HS-5 (cell line): ENCODE measurements around the gene TRPM1.

Source experiments
- DNase-seq: peaks from one replicate; pipeline ENCODE4 v3.0.0-alpha.2; 2012; ENCODE audit warnings: low read depth

Gene TRPM1

GRCh38 chr15:31016446-31016915 lies 85.0 kb downstream of the TRPM1 start:
- DNase-seq, result no peak

DNA sequence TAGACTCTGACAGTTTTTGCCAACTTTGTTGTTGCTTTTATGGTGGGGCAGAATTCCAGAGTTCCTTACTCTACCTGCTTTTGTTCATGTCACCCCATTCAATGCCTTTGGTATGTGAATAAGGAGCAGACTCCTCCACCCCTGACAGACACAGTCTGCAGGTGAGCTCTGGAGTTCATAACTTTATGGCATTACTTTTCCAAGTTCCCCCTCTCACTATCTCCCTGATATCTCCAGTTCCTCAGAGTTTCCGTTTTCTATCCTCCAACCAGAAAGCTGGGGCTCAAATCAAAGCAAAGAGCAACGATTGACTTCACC lies 87.0 kb downstream of the TRPM1 start:
- DNase-seq, result no peak

DNA sequence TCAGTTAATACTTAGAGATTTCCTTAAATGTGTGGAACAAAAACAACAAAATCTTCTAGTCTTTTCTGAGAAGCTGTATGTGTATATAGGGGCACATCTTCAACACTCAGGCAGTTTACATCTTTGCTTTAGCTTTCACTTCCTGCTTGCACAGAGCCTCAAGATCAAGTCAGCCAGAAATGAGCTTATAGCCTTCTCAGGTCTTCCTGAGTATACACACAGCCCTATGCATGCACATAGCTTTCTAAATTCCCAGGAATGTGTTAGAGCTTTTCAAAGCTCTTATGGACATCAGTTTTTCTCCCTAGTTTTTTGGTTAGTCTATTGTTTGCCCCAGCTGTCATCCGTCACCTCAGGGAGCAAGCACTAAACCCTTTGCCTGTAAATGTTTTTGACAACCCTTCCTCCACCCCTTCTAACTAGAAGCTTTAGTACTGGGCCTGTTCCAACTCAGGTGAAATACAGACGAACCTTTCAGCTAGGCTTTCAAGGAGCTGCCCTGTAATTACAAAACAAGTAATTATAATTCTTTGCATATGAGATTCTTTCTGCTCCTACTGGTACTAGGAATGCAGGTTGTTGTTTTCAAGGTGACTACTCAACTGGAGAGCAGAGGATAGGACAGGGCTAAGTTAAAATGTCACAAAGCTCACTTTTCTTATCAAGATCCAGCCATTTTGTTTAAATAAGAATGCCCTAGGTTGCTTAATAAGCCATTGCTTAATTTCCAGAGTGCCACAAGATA lies 87.5 kb downstream of the TRPM1 start:
- no peak for DNase-seq

- no peak for DNase-seq
Measured at GRCh38 chr15:31012455-31012854, 89.1 kb downstream of the TRPM1 start.

GRCh38 chr15:31010036-31010435 lies 91.5 kb downstream of the TRPM1 start:
- DNase-seq, result no peak

GRCh38 chr15:31005660-31006059 lies 95.9 kb downstream of the TRPM1 start:
- DNase-seq, result no peak

DNA sequence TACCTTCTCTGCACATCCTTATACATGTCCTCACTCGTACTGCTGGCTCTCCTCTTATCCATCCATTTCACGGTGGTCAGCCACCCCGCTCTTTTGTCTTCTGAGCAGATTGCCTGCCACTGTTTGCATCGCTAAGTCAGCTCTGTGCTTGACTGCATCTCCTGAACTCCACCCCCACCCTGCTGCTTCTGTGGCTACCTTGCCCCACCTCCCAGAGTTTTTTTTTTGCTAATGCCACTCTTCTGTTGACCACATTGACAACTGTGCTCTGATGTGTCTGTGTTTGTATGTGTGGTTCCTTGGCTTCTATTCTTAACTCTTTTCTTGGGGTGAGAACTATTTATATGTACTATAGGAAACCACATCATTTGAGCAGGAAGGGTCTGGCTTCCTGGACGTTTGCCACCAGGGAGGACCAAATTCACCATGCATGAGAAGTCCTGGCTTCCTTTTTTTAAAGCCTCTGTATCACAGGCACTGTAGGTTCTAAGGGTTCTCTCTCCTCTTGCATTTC lies 97.2 kb downstream of the TRPM1 start:
- DNase-seq, result no peak

DNA sequence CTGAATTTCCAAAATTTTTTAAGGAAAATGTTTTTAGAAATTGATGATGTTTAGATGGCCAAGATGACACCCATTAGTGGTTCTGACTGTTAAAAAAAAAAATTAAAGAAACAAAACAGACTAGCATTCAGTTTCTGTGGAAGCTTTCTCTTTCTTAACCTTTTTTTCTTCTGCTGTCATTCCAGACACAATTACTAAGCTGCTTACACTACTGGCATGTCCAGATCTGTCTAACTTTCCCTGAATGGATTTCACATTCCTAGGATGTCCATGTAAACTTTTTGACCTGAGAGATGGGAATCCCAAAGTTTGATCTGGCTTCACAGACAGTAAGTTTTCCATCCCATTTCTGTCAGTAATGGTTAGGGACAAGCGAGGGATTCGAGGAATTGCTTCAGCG lies 99.8 kb downstream of the TRPM1 start:
- DNase-seq, result no peak

DNA sequence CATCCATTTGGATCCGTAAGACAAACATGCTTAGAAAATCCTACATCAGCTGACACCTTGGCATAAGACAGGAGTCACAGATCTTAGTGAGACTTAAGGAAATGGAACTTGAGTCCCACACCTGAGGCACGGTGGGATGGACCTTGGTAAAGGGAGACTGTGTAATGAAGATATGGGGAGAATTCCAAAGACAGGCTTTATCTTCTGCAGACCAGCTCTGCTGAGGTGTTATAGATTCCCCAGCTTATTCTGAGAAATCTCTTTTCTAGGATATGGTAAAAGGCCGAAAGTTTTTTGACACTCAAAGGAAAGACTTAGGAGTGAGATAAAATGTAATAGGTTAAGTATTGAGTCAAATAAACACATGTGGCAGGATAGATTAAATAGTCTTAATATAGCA lies 101.8 kb downstream of the TRPM1 start:
- no peak for DNase-seq

DNA sequence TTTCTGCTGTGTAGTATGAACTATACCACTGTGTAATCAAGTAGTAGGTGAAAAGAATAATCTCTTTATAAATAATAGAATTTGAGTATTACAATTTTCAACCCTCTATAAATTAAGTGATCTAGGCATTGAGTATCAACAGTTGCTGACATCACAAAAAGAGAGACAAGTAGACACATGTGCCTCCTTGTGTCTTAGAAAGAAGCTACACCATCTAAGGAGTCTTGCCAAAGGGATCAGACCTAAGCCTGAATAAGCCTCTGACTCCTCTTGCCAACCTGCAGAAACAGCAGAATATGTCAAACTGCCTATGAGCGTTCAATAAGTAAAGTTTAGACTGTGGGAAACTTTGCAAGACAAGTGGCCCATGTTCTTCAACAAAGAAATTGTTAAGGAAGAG lies 104.3 kb downstream of the TRPM1 start:
- no peak for DNase-seq

GRCh38 chr15:30992249-30992864 lies 109.2 kb downstream of the TRPM1 start:
- no peak for DNase-seq

DNA sequence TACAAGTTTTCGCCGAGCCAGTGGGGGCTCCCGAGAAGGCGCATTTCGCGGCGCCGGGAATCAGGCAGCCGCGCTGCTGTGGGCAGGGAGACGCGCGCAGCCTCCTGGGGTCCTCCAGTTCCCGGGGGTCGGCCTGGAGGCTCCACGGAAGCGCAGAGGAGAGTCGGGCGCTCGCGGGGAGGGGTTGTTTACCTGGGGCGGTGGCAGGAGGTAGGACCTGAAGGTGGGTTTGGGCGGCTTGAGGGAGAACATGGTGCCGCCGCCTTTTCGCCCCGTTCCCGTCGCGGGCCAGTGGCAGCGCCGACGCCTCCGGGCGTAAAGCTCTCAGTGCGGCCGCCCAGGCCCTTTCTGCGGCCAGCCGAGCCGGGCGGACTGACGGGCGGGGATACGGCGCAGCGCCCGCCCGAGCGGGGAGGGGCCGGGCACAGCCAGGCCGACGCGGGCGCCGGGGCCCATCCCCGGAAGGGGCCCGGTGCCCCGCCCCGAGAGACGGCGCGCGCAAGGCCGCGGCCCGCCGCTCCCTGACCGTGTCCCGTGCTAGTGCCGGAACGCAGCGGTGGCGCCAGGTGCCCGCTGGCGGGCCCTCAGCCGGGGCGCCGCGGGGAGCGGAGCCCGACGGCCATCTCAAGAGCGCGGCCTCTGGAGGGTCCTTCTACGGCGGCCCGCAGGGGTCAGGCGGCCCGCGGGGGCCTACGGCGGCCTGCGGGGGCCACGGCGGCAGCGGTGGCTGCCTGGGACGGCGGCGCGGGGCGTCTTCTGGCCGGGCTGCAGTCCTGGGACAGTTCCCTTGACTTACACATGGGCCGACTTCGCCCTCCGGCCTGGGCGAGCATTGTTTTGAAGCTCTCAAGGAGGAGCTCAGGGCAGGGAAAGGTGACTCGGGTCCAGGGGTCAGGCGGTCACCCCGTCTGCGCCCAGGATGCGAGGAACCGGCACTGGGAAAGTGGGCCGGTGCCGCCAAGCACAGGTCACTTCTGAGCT lies 110.0 kb downstream of the TRPM1 start, which contains the start of gene MTMR10:
MTMR10 (minus strand) TSS at position 374 of the 981 bp plus-strand sequence; CDS start at position 252, 122 bp downstream.
- peak; percentile 36 for DNase-seq

DNA sequence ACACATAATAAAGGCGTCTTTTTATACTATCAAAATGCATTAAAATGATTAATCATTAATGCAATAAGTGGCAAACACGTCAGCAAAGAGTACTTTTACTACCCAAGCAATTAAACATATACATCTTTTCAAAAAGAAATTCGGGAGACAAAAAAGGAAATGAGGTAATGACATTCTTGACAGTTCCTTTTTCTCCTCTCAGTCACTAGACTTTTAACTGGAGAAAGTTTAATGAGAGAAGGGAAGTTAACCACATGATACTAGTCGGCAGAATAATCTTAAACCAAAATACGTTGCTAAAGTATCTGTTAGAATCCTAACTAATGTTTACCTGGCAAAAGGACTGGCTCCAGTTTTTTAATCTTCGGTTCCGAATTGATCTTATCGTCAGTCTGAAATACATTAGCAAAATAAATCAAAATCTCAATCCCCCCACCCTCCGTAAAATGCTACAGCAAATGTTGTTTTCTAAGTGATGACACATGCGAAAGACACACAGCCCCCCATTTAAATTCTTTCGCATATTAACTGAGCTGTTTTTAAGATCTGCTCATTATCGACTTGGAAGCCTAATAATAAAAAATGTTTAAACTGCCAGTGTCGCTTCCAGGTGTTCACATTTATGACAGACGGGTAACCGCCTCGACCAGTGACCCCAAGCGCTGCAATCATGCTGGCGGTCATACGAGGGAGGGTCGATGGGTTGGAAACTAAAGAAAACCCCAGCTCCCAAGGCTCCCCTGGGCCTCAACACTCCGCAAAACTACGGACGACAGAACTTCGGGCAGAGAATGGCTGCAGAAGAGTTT lies 110.9 kb downstream of the TRPM1 start:
- no peak for DNase-seq

DNA sequence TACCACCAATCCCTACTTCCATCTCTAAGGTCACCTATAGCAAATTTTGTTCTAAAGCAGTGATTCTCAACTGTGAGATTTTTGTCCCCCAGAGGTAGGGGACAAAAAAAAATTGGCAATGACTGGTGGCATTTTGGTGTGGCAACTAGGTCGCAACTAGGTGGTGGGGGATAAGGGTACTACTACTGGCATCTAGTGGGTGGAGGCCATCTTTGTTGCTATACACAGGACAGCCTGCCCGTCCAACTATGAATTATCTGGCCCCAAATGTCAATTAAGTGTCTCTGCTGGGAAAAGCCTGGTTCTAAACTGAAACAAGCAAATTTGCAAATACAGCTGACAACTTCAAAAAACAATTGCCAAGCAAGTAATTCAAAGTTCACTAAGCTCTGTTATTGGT lies 111.5 kb downstream of the TRPM1 start:
- DNase-seq, result no peak

GRCh38 chr15:30985081-30985531 lies 116.4 kb downstream of the TRPM1 start:
- no peak for DNase-seq

DNA sequence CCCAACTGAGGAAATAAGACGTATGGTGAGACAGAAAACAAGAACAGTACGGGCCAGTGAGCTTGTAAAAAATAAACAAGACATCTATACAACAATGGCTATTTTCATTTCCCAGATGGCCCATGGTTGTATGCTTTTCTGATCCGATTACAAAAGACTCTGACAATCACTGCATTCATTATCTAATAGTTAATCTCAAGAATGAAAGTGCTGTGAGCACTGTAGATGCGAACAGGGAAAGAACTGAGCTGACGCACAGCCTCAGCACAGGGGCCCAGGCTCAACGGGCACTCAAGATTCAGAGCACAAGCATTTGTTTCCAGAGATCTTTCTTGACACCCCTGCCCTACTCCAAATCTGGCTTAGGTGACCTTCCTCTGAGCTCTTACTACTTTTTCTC lies 117.0 kb downstream of the TRPM1 start:
- DNase-seq, result no peak

GRCh38 chr15:30984118-30984517 lies 117.4 kb downstream of the TRPM1 start:
- no peak for DNase-seq

DNA sequence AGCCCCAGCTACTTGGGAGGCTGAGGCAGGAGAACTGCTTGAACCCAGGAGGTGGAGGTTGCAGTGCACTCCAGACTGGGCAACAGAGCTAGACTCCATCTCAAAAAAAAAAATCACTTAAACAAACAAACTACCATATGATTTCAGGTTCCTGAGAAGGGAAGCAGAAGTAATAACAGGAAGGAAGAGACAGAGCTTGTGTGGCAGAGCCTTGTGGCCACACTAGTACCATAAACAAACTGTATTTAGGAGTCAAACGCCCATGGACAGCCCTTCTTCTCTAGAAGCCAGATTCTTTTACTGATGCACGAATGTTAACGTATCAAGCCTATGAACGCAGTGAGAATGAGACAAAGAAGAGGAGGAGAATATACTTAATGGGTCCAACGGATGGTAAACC lies 122.1 kb downstream of the TRPM1 start:
- no peak for DNase-seq

- no peak for DNase-seq
Measured at GRCh38 chr15:30978328-30978727, 123.2 kb downstream of the TRPM1 start.

DNA sequence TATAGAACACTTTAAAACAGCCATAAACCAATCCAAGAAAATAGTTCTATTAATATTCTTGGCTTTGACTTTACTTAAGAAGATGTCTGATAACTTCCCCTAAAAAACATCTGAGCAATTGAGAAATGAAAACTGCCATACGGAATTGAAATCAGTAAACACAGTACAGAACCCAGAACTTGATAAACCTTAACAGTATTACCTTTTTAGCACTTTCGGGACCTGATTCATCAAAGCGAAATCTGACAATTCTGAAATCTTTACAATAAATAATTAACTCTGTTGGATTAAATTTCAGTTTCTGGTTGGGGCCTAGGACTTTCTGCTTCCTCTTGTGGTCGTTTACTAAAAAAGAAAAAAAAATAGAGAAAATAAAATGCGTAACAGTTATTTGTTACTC lies 127.4 kb downstream of the TRPM1 start:
- DNase-seq, result no peak

- DNase-seq, result no peak
Measured at GRCh38 chr15:30973379-30973778, 128.1 kb downstream of the TRPM1 start.
